Suprapubic skin (tissue), 3 donors: ENCODE measurements around the gene CCDC148.

Experiments used
- EP300 ChIP-seq: sonication (generic); formaldehyde crosslinking; IDR thresholded peaks from one replicate; pipeline ENCODE4 v1.6.1; 2017; ENCODE audit warnings: antibody characterized with exemption
- POLR2A ChIP-seq, 2 donors: fragments of 450-650 bp; IDR thresholded peaks; one replicate each; pipeline ENCODE4 v1.6.1; 2017; ENCODE audit warnings: antibody characterized with exemption in 2 of 2, mild to moderate bottlenecking in 2 of 2, moderate library complexity in 2 of 2
- TF ChIP-seq, protein P1 (sequence below), 2 donors: fragments of 200-600 bp in 1 of 2; fragments of 450-650 bp in 1 of 2; sonication (generic) in 1 of 2; IDR thresholded peaks; one replicate each; pipeline ENCODE4 v1.5.1; 2016 to 2019; ENCODE audit warnings: antibody characterized with exemption in 2 of 2, mild to moderate bottlenecking in 1 of 2, moderate library complexity in 1 of 2

DNA sequence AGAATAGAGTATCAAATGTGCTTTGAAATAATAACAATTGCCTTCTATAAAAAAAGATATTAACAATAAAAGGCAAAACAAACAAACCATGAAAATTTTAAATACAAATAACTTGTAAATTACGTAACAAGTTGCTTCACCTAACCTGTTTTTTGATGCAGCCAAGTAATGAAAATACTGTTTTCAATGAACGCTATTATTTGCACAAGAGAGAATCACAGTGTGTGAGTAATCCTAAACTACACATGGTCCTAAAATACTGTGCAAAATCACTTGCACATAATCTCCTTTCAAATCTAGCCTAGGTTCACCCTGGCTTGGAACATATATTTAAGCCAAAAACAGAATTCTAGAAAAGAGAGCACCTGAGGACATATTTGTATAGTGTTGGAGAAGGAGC is 98.9 kb downstream of the CCDC148 start:
- TF ChIP-seq POLR2A (IDR thresholded peaks at IDR 0.05) (no peak), EP300 (no peak)
- TF ChIP-seq, protein P1, sequence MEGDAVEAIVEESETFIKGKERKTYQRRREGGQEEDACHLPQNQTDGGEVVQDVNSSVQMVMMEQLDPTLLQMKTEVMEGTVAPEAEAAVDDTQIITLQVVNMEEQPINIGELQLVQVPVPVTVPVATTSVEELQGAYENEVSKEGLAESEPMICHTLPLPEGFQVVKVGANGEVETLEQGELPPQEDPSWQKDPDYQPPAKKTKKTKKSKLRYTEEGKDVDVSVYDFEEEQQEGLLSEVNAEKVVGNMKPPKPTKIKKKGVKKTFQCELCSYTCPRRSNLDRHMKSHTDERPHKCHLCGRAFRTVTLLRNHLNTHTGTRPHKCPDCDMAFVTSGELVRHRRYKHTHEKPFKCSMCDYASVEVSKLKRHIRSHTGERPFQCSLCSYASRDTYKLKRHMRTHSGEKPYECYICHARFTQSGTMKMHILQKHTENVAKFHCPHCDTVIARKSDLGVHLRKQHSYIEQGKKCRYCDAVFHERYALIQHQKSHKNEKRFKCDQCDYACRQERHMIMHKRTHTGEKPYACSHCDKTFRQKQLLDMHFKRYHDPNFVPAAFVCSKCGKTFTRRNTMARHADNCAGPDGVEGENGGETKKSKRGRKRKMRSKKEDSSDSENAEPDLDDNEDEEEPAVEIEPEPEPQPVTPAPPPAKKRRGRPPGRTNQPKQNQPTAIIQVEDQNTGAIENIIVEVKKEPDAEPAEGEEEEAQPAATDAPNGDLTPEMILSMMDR (IDR thresholded peaks at IDR 0.05) = no peak
